ENCODE data around the gene CDRT15L2. TPM values are rescaled to one million over a fixed set of nuclear protein-coding genes. Genes with fewer than 3 reads are reported as not detected.
"Not testable (repeated sequence)": the region's sequence is repeated elsewhere in the genome, so short reads cannot be mapped to it uniquely, and the experiment has no call there.

CDRT15L2 gene
- total RNA-seq, result not detected
- not detected for polyA plus RNA-seq
- long read RNA-seq, donor 1, result 0 reads
- long read RNA-seq, donor 2, result 0 reads
- long read RNA-seq, donor 3, result 0 reads
- long read RNA-seq, donor 4, result 0 reads
- long read RNA-seq, donor 5, result 0 reads
- long read RNA-seq, donor 6, result 0 reads
- long read RNA-seq, donor 7, result 0 reads
- long read RNA-seq, donor 8, result 0 reads
- long read RNA-seq, donor 9, result 0 reads
- long read RNA-seq, donor 10, result 0 reads

- H3K27me3 ChIP-seq; H3K4me3 ChIP-seq; H3K4me1 ChIP-seq; intact Hi-C loops (cut with DNase I; ENCODE audit: low total_unique reads); H3K9me3 ChIP-seq; H3K27ac ChIP-seq; H3K36me3 ChIP-seq; DNase-seq: not testable (repeated sequence)
- 89 to 94% (median 91%) methylated on average over 11 to 12 of the region's 12 CpGs for WGBS, 5 donors
These were observed at the start of gene CDRT15L2 for GRCh38 chr17:20579424-20579823. CDRT15L2 (plus strand) TSS chr17:20579724; CDS start chr17:20579744, 20 bp downstream.

- H3K36me3 ChIP-seq; H3K4me1 ChIP-seq; intact Hi-C loops (cut with DNase I; ENCODE audit: low total_unique reads); H3K4me3 ChIP-seq; H3K9me3 ChIP-seq; DNase-seq; H3K27ac ChIP-seq: not testable (repeated sequence)
- 51 to 82% (median 76%) methylated on average over 2 to 6 of the region's 6 CpGs for WGBS, 5 donors
- peaks cover 0 to 11% (median 0%) of the 10 kb centered on the region in 3 donors for H3K27me3 ChIP-seq
These were observed 49.4 kb upstream of the CDRT15L2 start for GRCh38 chr17:20530104-20530503.

- H3K27ac ChIP-seq; intact Hi-C loops (cut with DNase I; ENCODE audit: low total_unique reads); H3K36me3 ChIP-seq; H3K4me1 ChIP-seq; H3K9me3 ChIP-seq: not testable (repeated sequence)
- WGBS, 5 donors, result 0 to 3% (median 1%) methylated on average over 5 to 20 of the region's 31 CpGs
- H3K4me3 ChIP-seq, result peak overlapping the region in 1 of 4 donors; percentile 20
- peaks cover 0 to 11% (median 0%) of the 10 kb centered on the region in 3 donors for H3K27me3 ChIP-seq
- DNase-seq, result peak in 1 of 2 donors; percentile 67
These were observed 46.9 kb upstream of the CDRT15L2 start for GRCh38 chr17:20532544-20533090.

- H3K9me3 ChIP-seq; intact Hi-C loops (cut with DNase I; ENCODE audit: low total_unique reads); H3K4me1 ChIP-seq; H3K36me3 ChIP-seq; H3K27ac ChIP-seq: not testable (repeated sequence)
- H3K27me3 ChIP-seq, result peaks cover 0 to 11% (median 0%) of the 10 kb centered on the region in 3 donors
- 12 to 17% (median 15%) methylated on average over 8 to 11 of the region's 11 CpGs for WGBS, 5 donors
- peak in 1 of 2 donors; percentile 34 for DNase-seq
- peak overlapping the region in 1 of 4 donors; percentile 20 for H3K4me3 ChIP-seq
These were observed 46.3 kb upstream of the CDRT15L2 start for GRCh38 chr17:20533206-20533605.

GRCh38 chr17:20534711-20535550, 44.6 kb upstream of the CDRT15L2 start:
- DNase-seq; H3K4me1 ChIP-seq; H3K9me3 ChIP-seq; intact Hi-C loops (cut with DNase I; ENCODE audit: low total_unique reads); H3K4me3 ChIP-seq; H3K36me3 ChIP-seq; H3K27ac ChIP-seq: not testable (repeated sequence)
- 26 to 53% (median 33%) methylated on average over 5 to 8 of the region's 8 CpGs for WGBS, 5 donors
- H3K27me3 ChIP-seq, result peaks cover 0 to 11% (median 0%) of the 10 kb centered on the region in 3 donors

- intact Hi-C loops (cut with DNase I; ENCODE audit: low total_unique reads); H3K36me3 ChIP-seq; H3K4me1 ChIP-seq; H3K4me3 ChIP-seq; H3K9me3 ChIP-seq; H3K27me3 ChIP-seq; H3K27ac ChIP-seq; DNase-seq: not testable (repeated sequence)
- 19 to 40% (median 37%) methylated on average over 2 of the region's 5 CpGs; no CpG with 5 or more reads in 2 of the 5 donors for WGBS, 5 donors
These were observed 39.1 kb upstream of the CDRT15L2 start for GRCh38 chr17:20540414-20540813.

GRCh38 chr17:20540865-20541264, 38.7 kb upstream of the CDRT15L2 start:
- H3K4me1 ChIP-seq; H3K27me3 ChIP-seq; intact Hi-C loops (cut with DNase I; ENCODE audit: low total_unique reads); H3K27ac ChIP-seq; H3K4me3 ChIP-seq; H3K36me3 ChIP-seq; H3K9me3 ChIP-seq: not testable (repeated sequence)
- WGBS, 5 donors, result 8 to 27% (median 8%) methylated on average over 2 of the region's 3 CpGs
- peak in 1 of 2 donors; percentile 49 for DNase-seq

- H3K36me3 ChIP-seq; H3K4me3 ChIP-seq; H3K4me1 ChIP-seq; H3K9me3 ChIP-seq; H3K27ac ChIP-seq; H3K27me3 ChIP-seq; intact Hi-C loops (cut with DNase I; ENCODE audit: low total_unique reads): not testable (repeated sequence)
- DNase-seq, result peak in 1 of 2 donors; percentile 43
- WGBS, 5 donors, result 25 to 43% (median 34%) methylated on average over 7 of the region's 7 CpGs
These were observed 37.5 kb upstream of the CDRT15L2 start for GRCh38 chr17:20541853-20542546.

- H3K27me3 ChIP-seq; H3K4me3 ChIP-seq; DNase-seq; H3K4me1 ChIP-seq; H3K9me3 ChIP-seq; H3K36me3 ChIP-seq; intact Hi-C loops (cut with DNase I; ENCODE audit: low total_unique reads); H3K27ac ChIP-seq: not testable (repeated sequence)
- whole genome bisulfite sequencing, 5 donors, result 49 to 59% (median 56%) methylated on average over 3 of the region's 5 CpGs; no CpG with 5 or more reads in 2 of the 5 donors
These were observed 31.6 kb upstream of the CDRT15L2 start for GRCh38 chr17:20547923-20548322.

GRCh38 chr17:20552920-20553319, 26.6 kb upstream of the CDRT15L2 start:
- H3K4me1 ChIP-seq; H3K36me3 ChIP-seq; H3K4me3 ChIP-seq; H3K27me3 ChIP-seq; H3K9me3 ChIP-seq; intact Hi-C loops (cut with DNase I; ENCODE audit: low total_unique reads); H3K27ac ChIP-seq; DNase-seq: not testable (repeated sequence)
- 80 to 86% (median 86%) methylated on average over 5 to 6 of the region's 6 CpGs; no CpG with 5 or more reads in 2 of the 5 donors for WGBS, 5 donors

GRCh38 chr17:20554728-20555127, 24.8 kb upstream of the CDRT15L2 start:
- H3K9me3 ChIP-seq; DNase-seq; intact Hi-C loops (cut with DNase I; ENCODE audit: low total_unique reads); H3K36me3 ChIP-seq; H3K4me3 ChIP-seq; H3K27ac ChIP-seq; H3K27me3 ChIP-seq; H3K4me1 ChIP-seq: not testable (repeated sequence)
- 80 to 97% (median 95%) methylated on average over 1 to 3 of the region's 4 CpGs for WGBS, 5 donors

Measured in stomach (tissue), 19 donors.